B cell (primary cell): Measurements from ENCODE around the gene NOL4L. TPM values are rescaled to one million over a fixed set of nuclear protein-coding genes. Genes with fewer than 3 reads are reported as not detected.

ENCODE experiments used
- ATAC-seq: fragments of 200-7000 bp; cut with Tn5 transposase; one replicate; pipeline ENCODE4 v1.10.0; 2021; ENCODE audit warnings: low read depth, mild to moderate bottlenecking, moderate number of reproducible peaks, moderate library complexity
- CTCF ChIA-PET: fragments of 350-600 bp; sonication (Branson Sonifier 250); formaldehyde crosslinking; loops from one replicate; lab custom pipeline; 2021; ENCODE audit warnings: antibody characterized with exemption, inconsistent platforms; lab: Charles Lee
- POLR2A ChIA-PET: fragments of 350-600 bp; sonication (Branson Sonifier 250); formaldehyde crosslinking; loops from one replicate; lab custom pipeline; 2021; ENCODE audit warnings: antibody characterized with exemption; lab: Charles Lee
- DNase-seq: peaks from one replicate; pipeline ENCODE4 v3.0.0; 2013
- H2AFZ ChIP-seq: 2 replicates; pipeline ENCODE4 v1.6.1; 2012; ENCODE audit warnings: mild to moderate bottlenecking, low read depth, low read length; ENCODE audit not compliant: insufficient read depth, poor library complexity, severe bottlenecking
- H3K27ac ChIP-seq, 2 donors: 1 replicate in 1 of 2; 2 replicates in 1 of 2; pipeline ENCODE4 v1.5.1; 2012 to 2013; ENCODE audit warnings: low read length in 2 of 2, mild to moderate bottlenecking in 2 of 2, moderate library complexity in 1 of 2
- H3K27me3 ChIP-seq, 4 experiments: fragments of 200-600 bp in 1 of 4; sonication (generic) in 1 of 4; replicated peaks in 1 of 4; 1 replicate in 2 of 4; 2 replicates in 2 of 4; pipeline versions ENCODE4 v1.6.1 to v1.7.0; 2013 to 2016; ENCODE audit warnings: low read length in 3 of 4, mild to moderate bottlenecking in 2 of 4, mixed read lengths in 1 of 4, moderate library complexity in 1 of 4; ENCODE audit not compliant: insufficient read depth in 4 of 4, control insufficient read depth in 3 of 4; ENCODE audit errors: control extremely low read depth in 1 of 4
- H3K36me3 ChIP-seq, 2 experiments: replicated peaks in 1 of 2; 1 replicate in 1 of 2; 2 replicates in 1 of 2; pipeline versions ENCODE4 v1.6.1 to v1.7.1; 2013; ENCODE audit warnings: low read length in 1 of 2; ENCODE audit not compliant: insufficient read depth in 2 of 2, control insufficient read depth in 1 of 2; ENCODE audit errors: control extremely low read depth in 1 of 2, extremely low read depth in 1 of 2
- H3K4me1 ChIP-seq, 2 donors: fragments of 200-600 bp in 1 of 2; sonication (generic) in 1 of 2; 1 replicate in 1 of 2; 2 replicates in 1 of 2; pipeline versions ENCODE4 v1.5.1 to v1.6.1; 2013 to 2017; ENCODE audit warnings: low read length in 2 of 2; ENCODE audit not compliant: control insufficient read depth in 2 of 2, insufficient read depth in 2 of 2
- H3K4me2 ChIP-seq: replicated peaks from 2 replicates; pipeline ENCODE3; 2012; ENCODE audit warnings: mild to moderate bottlenecking, low read depth, low read length; ENCODE audit not compliant: poor library complexity, severe bottlenecking
- H3K4me3 ChIP-seq, 5 experiments: fragments of 200-600 bp in 1 of 5; sonication (generic) in 1 of 5; 1 replicate in 3 of 5; 2 replicates in 2 of 5; pipeline versions ENCODE4 v1.5.1 to v1.7.0; 2011 to 2016; ENCODE audit warnings: low read length in 4 of 5, mild to moderate bottlenecking in 4 of 5, low read depth in 2 of 5, control low read depth in 1 of 5, moderate library complexity in 1 of 5; ENCODE audit not compliant: insufficient read depth in 1 of 5; ENCODE audit errors: control extremely low read depth in 1 of 5, extremely low read depth in 1 of 5
- H3K79me2 ChIP-seq: fragments of 200-600 bp; sonication (generic); one replicate; pipeline ENCODE4 v1.6.0; 2016; ENCODE audit warnings: low read length; ENCODE audit not compliant: control insufficient read depth, insufficient read depth
- H3K9ac ChIP-seq: fragments of 200-600 bp; sonication (generic); 2 replicates; pipeline ENCODE4 v1.6.1; 2017; ENCODE audit warnings: mild to moderate bottlenecking, low read length, moderate library complexity
- H3K9me3 ChIP-seq, 3 donors: one replicate each; pipeline versions ENCODE4 v1.6.1 to v1.7.1; 2013; ENCODE audit warnings: low read length in 2 of 3; ENCODE audit not compliant: control insufficient read depth in 2 of 3, insufficient read depth in 1 of 3; ENCODE audit errors: control extremely low read depth in 1 of 3
- H4K20me1 ChIP-seq: 2 replicates; pipeline ENCODE4 v1.6.0; 2012; ENCODE audit warnings: mild to moderate bottlenecking, low read length; ENCODE audit not compliant: insufficient read depth, control insufficient read depth, poor library complexity, severe bottlenecking
- H3K27ac Mint-ChIP-seq: one replicate; pipeline ENCODE4 v1.8.0; 2021; ENCODE audit warnings: mixed read lengths
- H3K27me3 Mint-ChIP-seq: one replicate; pipeline ENCODE4 v1.8.0; 2021; ENCODE audit warnings: mixed read lengths
- H3K4me1 Mint-ChIP-seq: one replicate; pipeline ENCODE4 v1.8.0; 2021; ENCODE audit warnings: mixed read lengths
- H3K4me3 Mint-ChIP-seq: one replicate; pipeline ENCODE4 v1.8.0; 2021; ENCODE audit warnings: mixed read lengths
- H3K9me3 Mint-ChIP-seq: one replicate; pipeline ENCODE4 v1.8.0; 2022; ENCODE audit warnings: mixed read lengths; ENCODE audit not compliant: insufficient read depth
- EZH2 ChIP-seq: IDR thresholded peaks from 2 replicates; pipeline ENCODE4 v1.6.1; 2012; ENCODE audit warnings: borderline replicate concordance, low read depth, mild to moderate bottlenecking, moderate library complexity, low read length; ENCODE audit not compliant: insufficient read depth, poor library complexity, severe bottlenecking
- WGBS: methylation state at CpG from one replicate; pipeline ENCODE4 v1.1.5; 2013; ENCODE audit warnings: missing lambda C conversion rate; ENCODE audit not compliant: insufficient coverage; 5-methylcytosine and 5-hydroxymethylcytosine counted together
- intact Hi-C: fragments of 100-400 bp; cut with micrococcal nuclease; formaldehyde crosslinking; loops from one replicate; pipeline ENCODE4 v1.10.0; 2022
- polyA plus RNA-seq: library from polyadenylated mRNA; depleted of rRNA; stranded (reverse); fragments of >200 nt; gene quantifications from 2 replicates; pipeline ENCODE4 v1.2.3, GENCODE V29; 2012
- total RNA-seq, 2 donors: library from RNA; stranded (reverse); fragments of 120-200 nt in 1 of 2; gene quantifications; 1 replicate in 1 of 2; 2 replicates in 1 of 2; pipeline versions ENCODE4 v1.2.3 to v1.2.4, GENCODE V29; 2013 to 2022
- TF ChIP-seq, protein P1 (sequence below): fragments of 200-600 bp; IDR thresholded peaks from one replicate; pipeline ENCODE4 v1.8.0; 2022; ENCODE audit warnings: antibody characterized with exemption, mild to moderate bottlenecking

Gene NOL4L
- total and polyA plus RNA-seq, 2 donors (not counting 1 experiment from before 2014, with no cell fraction given): 6.5 to 7.9 TPM

DNA sequence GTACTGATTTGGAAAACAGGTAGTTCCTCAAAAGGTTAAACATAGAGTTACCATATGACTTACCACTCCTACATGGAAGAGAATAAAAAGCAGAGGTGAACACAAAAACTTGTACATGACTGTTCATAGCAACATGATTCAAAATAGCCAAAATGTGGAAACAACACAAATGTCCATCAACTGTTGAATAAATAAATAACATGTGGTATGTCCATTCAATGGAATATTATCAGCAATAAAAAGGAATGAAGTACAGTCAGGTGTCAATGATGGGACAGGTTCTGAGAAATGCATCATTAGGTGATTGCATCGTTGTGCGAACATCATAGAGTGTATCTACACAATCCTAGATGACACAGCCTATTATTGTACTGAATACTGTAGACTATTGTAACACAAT is 35.3 kb downstream of the NOL4L start:
- H3K4me1 Mint-ChIP-seq: peaks cover 5% of the 10 kb centered on the region
- TF ChIP-seq EZH2: no peak
- TF ChIP-seq, protein P1, sequence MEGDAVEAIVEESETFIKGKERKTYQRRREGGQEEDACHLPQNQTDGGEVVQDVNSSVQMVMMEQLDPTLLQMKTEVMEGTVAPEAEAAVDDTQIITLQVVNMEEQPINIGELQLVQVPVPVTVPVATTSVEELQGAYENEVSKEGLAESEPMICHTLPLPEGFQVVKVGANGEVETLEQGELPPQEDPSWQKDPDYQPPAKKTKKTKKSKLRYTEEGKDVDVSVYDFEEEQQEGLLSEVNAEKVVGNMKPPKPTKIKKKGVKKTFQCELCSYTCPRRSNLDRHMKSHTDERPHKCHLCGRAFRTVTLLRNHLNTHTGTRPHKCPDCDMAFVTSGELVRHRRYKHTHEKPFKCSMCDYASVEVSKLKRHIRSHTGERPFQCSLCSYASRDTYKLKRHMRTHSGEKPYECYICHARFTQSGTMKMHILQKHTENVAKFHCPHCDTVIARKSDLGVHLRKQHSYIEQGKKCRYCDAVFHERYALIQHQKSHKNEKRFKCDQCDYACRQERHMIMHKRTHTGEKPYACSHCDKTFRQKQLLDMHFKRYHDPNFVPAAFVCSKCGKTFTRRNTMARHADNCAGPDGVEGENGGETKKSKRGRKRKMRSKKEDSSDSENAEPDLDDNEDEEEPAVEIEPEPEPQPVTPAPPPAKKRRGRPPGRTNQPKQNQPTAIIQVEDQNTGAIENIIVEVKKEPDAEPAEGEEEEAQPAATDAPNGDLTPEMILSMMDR: no peak
- H3K27me3 ChIP-seq: no peaks in the 10 kb centered on the region
- H3K27ac ChIP-seq: no peak overlapping the region
- no peaks in the 10 kb centered on the region for H3K27me3 Mint-ChIP-seq
- no peak overlapping the region for H3K9ac ChIP-seq
- H3K4me3 Mint-ChIP-seq: no peak overlapping the region
- H2AFZ ChIP-seq: no peak overlapping the region
- no CpG with 5 or more reads among the region's 2 CpGs for WGBS
- H3K4me3 ChIP-seq: no peak overlapping the region
- no peak overlapping the region for H3K27ac Mint-ChIP-seq
- no peaks in the 10 kb centered on the region for H3K36me3 ChIP-seq
- no peaks in the 10 kb centered on the region for H3K4me1 ChIP-seq
- no peak overlapping the region for H3K4me2 ChIP-seq
- DNase-seq: no peak
- peaks cover 2% of the 10 kb centered on the region for H3K9me3 Mint-ChIP-seq
- ATAC-seq: no peak
- no peaks in the 10 kb centered on the region for H4K20me1 ChIP-seq
- no peaks in the 10 kb centered on the region for H3K79me2 ChIP-seq
- intact Hi-C loops: no loop called here
- ChIA-PET CTCF (no interaction called here), POLR2A (no interaction called here)
- no peaks in the 10 kb centered on the region for H3K9me3 ChIP-seq

DNA sequence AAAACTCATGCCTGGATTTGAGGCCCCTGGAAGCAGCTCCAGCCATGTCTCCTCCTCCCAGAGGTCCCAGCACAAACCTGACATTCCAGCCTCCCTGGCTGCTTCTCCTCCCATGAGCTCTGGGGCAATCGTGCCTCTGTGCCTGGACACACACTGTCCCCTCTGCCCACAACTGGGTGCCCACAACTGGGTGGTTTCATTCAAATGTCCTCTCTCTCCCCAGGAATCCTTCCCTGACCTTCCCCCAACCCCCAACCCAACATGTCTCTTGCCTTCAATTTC is 37.4 kb downstream of the NOL4L start:
- H3K4me2 ChIP-seq: no peak overlapping the region
- H3K27me3 ChIP-seq: no peaks in the 10 kb centered on the region
- ChIA-PET CTCF (interaction anchor here (0.6 to 1.2 kb wide), 2 partner anchors 8 to 24 kb away, joined by 3 read pairs; no protein-coding TSS in a partner anchor), POLR2A (no interaction called here)
- no peak for DNase-seq
- H3K27ac Mint-ChIP-seq: no peak overlapping the region
- no peak overlapping the region for H3K4me3 Mint-ChIP-seq
- H3K79me2 ChIP-seq: no peaks in the 10 kb centered on the region
- intact Hi-C loops: no loop called here
- no peak overlapping the region for H3K27ac ChIP-seq
- no peak overlapping the region for H2AFZ ChIP-seq
- H3K9ac ChIP-seq: no peak overlapping the region
- WGBS: 100% methylated on average over 1 of the region's 1 CpG
- H3K9me3 Mint-ChIP-seq: peaks cover 2% of the 10 kb centered on the region
- no peak overlapping the region for H3K4me3 ChIP-seq
- H3K36me3 ChIP-seq: no peaks in the 10 kb centered on the region
- no peaks in the 10 kb centered on the region for H4K20me1 ChIP-seq
- H3K4me1 Mint-ChIP-seq: peaks cover 3% of the 10 kb centered on the region
- TF ChIP-seq, protein P1: no peak
- no peak for TF ChIP-seq EZH2
- no peaks in the 10 kb centered on the region for H3K27me3 Mint-ChIP-seq
- ATAC-seq: no peak
- no peaks in the 10 kb centered on the region for H3K4me1 ChIP-seq
- H3K9me3 ChIP-seq: no peaks in the 10 kb centered on the region
